GM12801 (cell line): Measurements from ENCODE around the gene KCNK18.
A peak's percentile ranks its signal among the peaks of the same experiment; 100 is the strongest.

Experiments used
- CTCF ChIP-seq: IDR thresholded peaks from one replicate; pipeline ENCODE4 v1.5.1; 2011; ENCODE audit warnings: control low read depth; ENCODE audit not compliant: insufficient read length; ENCODE audit errors: extremely low read depth

The KCNK18 gene

DNA sequence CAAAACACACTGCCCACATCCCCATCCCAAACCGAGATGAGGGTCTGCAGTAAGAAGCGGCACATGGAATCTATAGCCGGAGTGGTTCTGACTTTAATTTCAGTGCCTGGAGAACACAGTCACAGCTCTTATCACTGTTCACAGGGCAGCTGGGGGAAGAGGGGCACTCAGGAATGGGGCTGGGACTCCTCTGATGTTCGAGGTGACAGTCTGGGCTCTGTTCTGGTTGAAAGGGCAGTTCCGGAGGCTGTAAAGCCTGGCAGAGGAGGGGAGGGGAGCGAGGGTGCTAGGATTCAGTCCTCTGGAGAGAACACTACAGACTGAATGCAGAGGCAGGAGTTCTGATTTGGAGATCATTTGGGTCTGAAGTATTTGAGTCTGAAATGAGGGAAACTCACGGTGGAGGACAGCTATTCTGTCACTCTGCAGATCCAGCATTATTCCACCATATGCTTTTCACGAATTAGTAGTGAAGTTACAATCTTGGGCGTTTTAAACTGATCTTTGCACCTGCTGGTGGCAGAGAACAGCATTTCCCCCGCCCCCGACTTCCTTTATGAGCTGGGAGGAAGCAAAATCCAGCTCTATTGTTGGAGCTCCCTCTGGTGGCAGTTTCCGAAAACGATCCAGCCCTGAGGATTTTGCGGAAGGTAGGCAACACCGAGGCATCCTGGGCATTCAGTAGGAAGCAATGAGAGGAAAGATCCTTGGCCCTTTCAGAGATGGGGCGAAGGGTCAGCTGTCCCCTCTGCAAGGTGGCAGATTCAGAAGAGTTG is 22.7 kb upstream of the KCNK18 start:
- TF ChIP-seq CTCF: peak; percentile 40

- no peak for TF ChIP-seq CTCF
These were observed 21.9 kb upstream of the KCNK18 start for GRCh38 chr10:117175215-117175900.

DNA sequence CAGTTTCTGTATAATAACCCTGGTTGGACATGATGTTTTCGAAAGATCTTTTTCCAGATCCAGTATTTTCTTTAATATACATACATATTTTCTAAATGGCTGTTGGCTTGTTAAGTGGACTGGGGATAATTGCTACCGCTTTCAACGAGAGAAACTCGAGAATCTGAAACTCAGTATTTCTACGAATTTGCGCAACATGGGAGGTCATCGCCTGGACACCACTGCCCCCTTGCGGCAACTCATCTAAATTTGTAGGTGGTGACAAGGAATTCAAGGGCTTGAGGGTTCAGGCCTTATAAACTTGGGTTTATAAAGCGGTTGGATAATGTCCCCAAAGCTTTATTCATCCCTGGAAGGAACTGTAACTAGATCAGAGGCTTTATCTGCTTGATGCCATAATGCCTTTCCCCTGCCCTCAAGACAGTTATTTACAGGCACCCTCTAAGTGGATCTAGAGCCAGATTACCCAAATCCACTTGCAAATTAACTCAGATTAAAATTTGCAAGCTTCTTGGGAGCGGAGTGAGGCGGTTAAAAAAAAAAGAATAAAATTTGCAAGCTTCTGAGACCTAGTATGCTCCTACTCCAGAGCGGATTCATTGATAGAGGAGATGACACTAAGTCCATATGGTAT is 21.3 kb upstream of the KCNK18 start:
- TF ChIP-seq CTCF: no peak

DNA sequence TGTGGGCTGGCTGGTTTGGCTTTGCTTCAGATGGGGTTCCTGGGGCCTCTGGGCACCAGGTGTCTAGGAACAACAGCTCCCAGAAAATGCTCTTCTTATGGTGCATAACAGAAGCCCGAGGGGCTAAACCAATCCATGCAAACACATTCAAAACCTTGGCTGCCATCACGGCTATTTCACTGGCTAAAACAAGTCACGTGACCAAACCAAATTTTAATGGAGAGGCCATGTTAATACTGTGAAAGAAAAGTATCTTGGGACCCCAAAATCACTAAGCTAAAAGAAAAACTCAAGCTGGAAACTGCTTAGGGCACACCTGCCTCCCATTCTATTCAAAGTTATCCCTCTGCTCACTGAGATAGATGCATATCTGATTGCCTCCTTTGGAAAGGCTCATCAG is 19.1 kb upstream of the KCNK18 start:
- no peak for TF ChIP-seq CTCF

- TF ChIP-seq CTCF: no peak
These were observed 13.0 kb upstream of the KCNK18 start for GRCh38 chr10:117184296-117184695.

DNA sequence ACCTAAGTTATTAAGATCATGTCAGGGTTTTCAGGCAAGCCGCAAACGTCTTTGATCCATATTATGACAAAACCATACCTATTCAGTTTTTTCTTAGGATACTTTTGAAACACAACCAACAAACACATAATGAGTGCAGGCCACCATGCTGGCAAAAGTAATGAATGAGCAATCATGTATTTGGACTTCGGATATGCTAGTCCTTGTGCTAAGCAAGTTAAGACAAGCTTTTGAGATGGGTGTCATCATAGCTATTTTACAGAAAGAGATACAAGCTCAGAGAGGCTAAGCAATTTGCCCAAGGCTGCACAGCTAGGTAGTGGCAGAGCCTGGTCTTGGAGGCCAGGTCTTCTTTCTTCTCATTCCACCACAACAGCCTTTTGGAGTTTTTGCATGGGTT is 12.5 kb upstream of the KCNK18 start:
- no peak for TF ChIP-seq CTCF

- TF ChIP-seq CTCF: no peak
These were observed 10.3 kb upstream of the KCNK18 start for GRCh38 chr10:117186832-117187615.
